ENCODE measurements around the gene RBM28. TPM values are rescaled to one million over a fixed set of nuclear protein-coding genes. Genes with fewer than 3 reads are reported as not detected.

RBM28 gene
- total RNA-seq, 1 experiment from 2014 or later: 24.2 TPM

GRCh38 chr7:128360359-128360678 lies 16.6 kb upstream of the RBM28 start:
- DNase-seq: no peak
- Histone ChIP-seq H3K36me3 (replicated peaks; ENCODE audit: control insufficient read depth, insufficient read depth, low read length) (no peaks in the 10 kb centered on the region), H3K4me3 (ENCODE audit: insufficient read depth, low read depth, low read length) (peak overlapping the region; percentile 50; the same call in 1 of the 2 replicates), H3K27me3 (ENCODE audit: control insufficient read depth, insufficient read depth, low read length) (peaks cover 75% of the 10 kb centered on the region)

GRCh38 chr7:128359939-128360338 lies 16.2 kb upstream of the RBM28 start:
- DNase-seq: peak; percentile 51
- H3K4me3 ChIP-seq (ENCODE audit: insufficient read depth, low read depth, low read length): no peak overlapping the region
- peaks cover 73% of the 10 kb centered on the region for H3K27me3 ChIP-seq (ENCODE audit: control insufficient read depth, insufficient read depth, low read length)
- no peaks in the 10 kb centered on the region for H3K36me3 ChIP-seq (replicated peaks; ENCODE audit: control insufficient read depth, insufficient read depth, low read length)

GRCh38 chr7:128359336-128359735 lies 15.6 kb upstream of the RBM28 start:
- peak; percentile 51 for DNase-seq
- no peaks in the 10 kb centered on the region for H3K36me3 ChIP-seq (replicated peaks; ENCODE audit: control insufficient read depth, insufficient read depth, low read length)
- H3K27me3 ChIP-seq (ENCODE audit: control insufficient read depth, insufficient read depth, low read length): peaks cover 72% of the 10 kb centered on the region
- no peak overlapping the region for H3K4me3 ChIP-seq (ENCODE audit: insufficient read depth, low read depth, low read length)

- peaks cover 71% of the 10 kb centered on the region for H3K27me3 ChIP-seq (ENCODE audit: control insufficient read depth, insufficient read depth, low read length)
These were observed 14.5 kb upstream of the RBM28 start for GRCh38 chr7:128358233-128358632.

GRCh38 chr7:128357217-128357613 lies 13.5 kb upstream of the RBM28 start:
- Histone ChIP-seq H3K27me3 (ENCODE audit: control insufficient read depth, insufficient read depth, low read length) (peaks cover 71% of the 10 kb centered on the region), H3K4me3 (ENCODE audit: insufficient read depth, low read depth, low read length) (no peak overlapping the region), H3K36me3 (replicated peaks; ENCODE audit: control insufficient read depth, insufficient read depth, low read length) (no peaks in the 10 kb centered on the region)
- DNase-seq: no peak

More at GRCh38 chr7:128358233-128358632, 14.5 kb upstream of the RBM28 start:
- Histone ChIP-seq H3K36me3 (replicated peaks; ENCODE audit: control insufficient read depth, insufficient read depth, low read length) (no peaks in the 10 kb centered on the region), H3K4me3 (ENCODE audit: insufficient read depth, low read depth, low read length) (no peak overlapping the region)
- no peak for DNase-seq

- Histone ChIP-seq H3K27me3 (ENCODE audit: control insufficient read depth, insufficient read depth, low read length) (peaks cover 69% of the 10 kb centered on the region), H3K36me3 (replicated peaks; ENCODE audit: control insufficient read depth, insufficient read depth, low read length) (no peaks in the 10 kb centered on the region), H3K4me3 (ENCODE audit: insufficient read depth, low read depth, low read length) (no peak overlapping the region)
- no peak for DNase-seq
These were observed 13.0 kb upstream of the RBM28 start for GRCh38 chr7:128356546-128357216.

GRCh38 chr7:128353610-128354009 lies 9.9 kb upstream of the RBM28 start:
- no peak for DNase-seq
- Histone ChIP-seq H3K27me3 (ENCODE audit: control insufficient read depth, insufficient read depth, low read length) (peaks cover 77% of the 10 kb centered on the region), H3K4me3 (ENCODE audit: insufficient read depth, low read depth, low read length) (no peak overlapping the region), H3K36me3 (replicated peaks; ENCODE audit: control insufficient read depth, insufficient read depth, low read length) (no peaks in the 10 kb centered on the region)

GRCh38 chr7:128353189-128353588 lies 9.5 kb upstream of the RBM28 start:
- Histone ChIP-seq H3K4me3 (ENCODE audit: insufficient read depth, low read depth, low read length) (no peak overlapping the region), H3K36me3 (replicated peaks; ENCODE audit: control insufficient read depth, insufficient read depth, low read length) (no peaks in the 10 kb centered on the region), H3K27me3 (ENCODE audit: control insufficient read depth, insufficient read depth, low read length) (peaks cover 76% of the 10 kb centered on the region)
- no peak for DNase-seq

GRCh38 chr7:128352636-128353035 lies 8.9 kb upstream of the RBM28 start:
- peak; percentile 65 for DNase-seq
- Histone ChIP-seq H3K4me3 (ENCODE audit: insufficient read depth, low read depth, low read length) (no peak overlapping the region), H3K27me3 (ENCODE audit: control insufficient read depth, insufficient read depth, low read length) (peaks cover 71% of the 10 kb centered on the region)

GRCh38 chr7:128352153-128352537 lies 8.4 kb upstream of the RBM28 start:
- H3K36me3 ChIP-seq (replicated peaks; ENCODE audit: control insufficient read depth, insufficient read depth, low read length): no peaks in the 10 kb centered on the region
- no peak overlapping the region for H3K4me3 ChIP-seq (ENCODE audit: insufficient read depth, low read depth, low read length)
- peaks cover 68% of the 10 kb centered on the region for H3K27me3 ChIP-seq (ENCODE audit: control insufficient read depth, insufficient read depth, low read length)
- peak; percentile 95 for DNase-seq

More at GRCh38 chr7:128352636-128353035, 8.9 kb upstream of the RBM28 start:
- H3K36me3 ChIP-seq (replicated peaks; ENCODE audit: control insufficient read depth, insufficient read depth, low read length): no peaks in the 10 kb centered on the region

- Histone ChIP-seq H3K27me3 (ENCODE audit: control insufficient read depth, insufficient read depth, low read length) (peaks cover 68% of the 10 kb centered on the region), H3K36me3 (replicated peaks; ENCODE audit: control insufficient read depth, insufficient read depth, low read length) (no peaks in the 10 kb centered on the region), H3K4me3 (ENCODE audit: insufficient read depth, low read depth, low read length) (peak overlapping the region; percentile 12)
- DNase-seq: peak; percentile 69
These were observed 7.8 kb upstream of the RBM28 start for GRCh38 chr7:128351296-128352152.

GRCh38 chr7:128350708-128351295 lies 7.1 kb upstream of the RBM28 start:
- no peaks in the 10 kb centered on the region for H3K36me3 ChIP-seq (replicated peaks; ENCODE audit: control insufficient read depth, insufficient read depth, low read length)
- H3K27me3 ChIP-seq (ENCODE audit: control insufficient read depth, insufficient read depth, low read length): peaks cover 66% of the 10 kb centered on the region
- DNase-seq: peak; percentile 66
- no peak overlapping the region; the same call in 1 of the 2 replicates for H3K4me3 ChIP-seq (ENCODE audit: insufficient read depth, low read depth, low read length)

GRCh38 chr7:128349466-128349825 lies 5.7 kb upstream of the RBM28 start:
- no peak overlapping the region for H3K4me3 ChIP-seq (ENCODE audit: insufficient read depth, low read depth, low read length)
- no peak for DNase-seq
- no peaks in the 10 kb centered on the region for H3K36me3 ChIP-seq (replicated peaks; ENCODE audit: control insufficient read depth, insufficient read depth, low read length)
- H3K27me3 ChIP-seq (ENCODE audit: control insufficient read depth, insufficient read depth, low read length): peaks cover 58% of the 10 kb centered on the region

GRCh38 chr7:128347647-128348097 lies 4.0 kb upstream of the RBM28 start:
- peak; percentile 68 for DNase-seq
- peaks cover 43% of the 10 kb centered on the region for H3K27me3 ChIP-seq (ENCODE audit: control insufficient read depth, insufficient read depth, low read length)
- no peak overlapping the region for H3K4me3 ChIP-seq (ENCODE audit: insufficient read depth, low read depth, low read length)
- H3K36me3 ChIP-seq (replicated peaks; ENCODE audit: control insufficient read depth, insufficient read depth, low read length): no peaks in the 10 kb centered on the region

GRCh38 chr7:128344431-128344774 lies 695 bp upstream of the RBM28 start:
- H3K36me3 ChIP-seq (replicated peaks; ENCODE audit: control insufficient read depth, insufficient read depth, low read length): peaks cover 2% of the 10 kb centered on the region
- DNase-seq: no peak
- H3K4me3 ChIP-seq (ENCODE audit: insufficient read depth, low read depth, low read length): no peak overlapping the region
- H3K27me3 ChIP-seq (ENCODE audit: control insufficient read depth, insufficient read depth, low read length): peaks cover 11% of the 10 kb centered on the region

All from H7 (cell line).